Measurements from ENCODE around the gene CCL13. TPM values are rescaled to one million over a fixed set of nuclear protein-coding genes. Genes with fewer than 3 reads are reported as not detected.

The CCL13 gene
- polyA plus RNA-seq, 1 of the 3 experiments (the other 2 are of a cell fraction), result not detected

GRCh38 chr17:34371405-34372100, 15.3 kb downstream of the CCL13 start:
- Histone ChIP-seq H3K9ac (no peak overlapping the region), H3K36me3 (replicated peaks in 1 of 2; ENCODE audit: control insufficient read depth in 1 of 2, insufficient read depth in 2 of 2, low read length in 1 of 2) (no peaks in the 10 kb centered on the region), H3K4me2 (no peak overlapping the region), H3K9me3 (no peaks in the 10 kb centered on the region), H3K4me3 (ENCODE audit: low read depth in 2 of 2, low read length in 1 of 2) (no peak overlapping the region), H3K27me3 (ENCODE audit: insufficient read depth) (no peaks in the 10 kb centered on the region; the same call in 1 of the 2 replicates), H4K20me1 (ENCODE audit: insufficient read depth) (no peaks in the 10 kb centered on the region), H3K27ac (ENCODE audit: low read depth in 2 of 2, low read length in 1 of 2) (no peak overlapping the region), H3F3A (replicated peaks; ENCODE audit: insufficient read depth) (no peaks in the 10 kb centered on the region), H2AFZ (ENCODE audit: low read depth) (no peak overlapping the region), H3K9me2 (no peaks in the 10 kb centered on the region), H3K4me1 (ENCODE audit: control insufficient read depth in 1 of 2, insufficient read depth in 2 of 2, low read depth in 1 of 2, low read length in 1 of 2) (no peaks in the 10 kb centered on the region), H3K79me2 (ENCODE audit: insufficient read depth) (no peaks in the 10 kb centered on the region)
- WGBS (ENCODE audit: low lambda C conversion rate), result 21% methylated on average over 3 of the region's 3 CpGs
- TF ChIP-seq, protein P1, sequence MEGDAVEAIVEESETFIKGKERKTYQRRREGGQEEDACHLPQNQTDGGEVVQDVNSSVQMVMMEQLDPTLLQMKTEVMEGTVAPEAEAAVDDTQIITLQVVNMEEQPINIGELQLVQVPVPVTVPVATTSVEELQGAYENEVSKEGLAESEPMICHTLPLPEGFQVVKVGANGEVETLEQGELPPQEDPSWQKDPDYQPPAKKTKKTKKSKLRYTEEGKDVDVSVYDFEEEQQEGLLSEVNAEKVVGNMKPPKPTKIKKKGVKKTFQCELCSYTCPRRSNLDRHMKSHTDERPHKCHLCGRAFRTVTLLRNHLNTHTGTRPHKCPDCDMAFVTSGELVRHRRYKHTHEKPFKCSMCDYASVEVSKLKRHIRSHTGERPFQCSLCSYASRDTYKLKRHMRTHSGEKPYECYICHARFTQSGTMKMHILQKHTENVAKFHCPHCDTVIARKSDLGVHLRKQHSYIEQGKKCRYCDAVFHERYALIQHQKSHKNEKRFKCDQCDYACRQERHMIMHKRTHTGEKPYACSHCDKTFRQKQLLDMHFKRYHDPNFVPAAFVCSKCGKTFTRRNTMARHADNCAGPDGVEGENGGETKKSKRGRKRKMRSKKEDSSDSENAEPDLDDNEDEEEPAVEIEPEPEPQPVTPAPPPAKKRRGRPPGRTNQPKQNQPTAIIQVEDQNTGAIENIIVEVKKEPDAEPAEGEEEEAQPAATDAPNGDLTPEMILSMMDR (IDR thresholded peaks at IDR 0.05), result no peak
- TF ChIP-seq SMC3 (IDR thresholded peaks at IDR 0.05; ENCODE audit: low read depth, low read length), result no peak
- no peak for TF ChIP-seq JUND (IDR thresholded peaks at IDR 0.05)
- TF ChIP-seq GATA2 (CRISPR knock-in tag; IDR thresholded peaks at IDR 0.05), result no peak
- DNase-seq, result no peak
- ChIA-PET POLR2A (no interaction called here), CTCF (interaction anchor here (2.5 to 4.6 kb wide), 2 partner anchors 10 to 171 kb away, joined by 11 to 53 read pairs; no protein-coding TSS in a partner anchor)

DNA sequence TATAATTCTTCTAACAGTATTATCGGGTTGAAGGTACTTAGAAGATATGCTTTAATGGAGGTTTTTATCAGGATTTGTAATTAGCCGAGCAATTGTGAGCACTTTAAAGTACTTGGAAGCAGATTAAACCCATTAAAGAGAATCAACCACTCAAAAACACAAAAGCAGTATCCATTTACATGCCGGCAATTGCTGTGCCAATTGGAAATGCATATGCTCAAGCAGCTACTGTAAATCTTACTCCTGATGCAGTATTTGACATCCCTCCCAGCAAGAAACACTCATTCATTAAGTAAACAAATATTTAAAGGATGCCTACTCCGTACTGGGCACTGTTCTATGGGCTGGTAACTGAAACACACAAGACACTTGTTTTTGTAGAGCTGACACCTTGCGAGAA, 18.2 kb downstream of the CCL13 start:
- Histone ChIP-seq H2AFZ (ENCODE audit: low read depth) (no peak overlapping the region), H3K4me3 (ENCODE audit: low read depth in 2 of 2, low read length in 1 of 2) (no peak overlapping the region), H3K4me2 (no peak overlapping the region), H4K20me1 (ENCODE audit: insufficient read depth) (no peaks in the 10 kb centered on the region), H3K9ac (no peak overlapping the region), H3K79me2 (ENCODE audit: insufficient read depth) (no peaks in the 10 kb centered on the region), H3K4me1 (ENCODE audit: control insufficient read depth in 1 of 2, insufficient read depth in 2 of 2, low read depth in 1 of 2, low read length in 1 of 2) (no peaks in the 10 kb centered on the region), H3K9me2 (no peaks in the 10 kb centered on the region), H3K9me3 (no peaks in the 10 kb centered on the region), H3K27me3 (ENCODE audit: insufficient read depth) (no peaks in the 10 kb centered on the region; the same call in 1 of the 2 replicates), H3K36me3 (replicated peaks in 1 of 2; ENCODE audit: control insufficient read depth in 1 of 2, insufficient read depth in 2 of 2, low read length in 1 of 2) (no peaks in the 10 kb centered on the region), H3K27ac (ENCODE audit: low read depth in 2 of 2, low read length in 1 of 2) (no peak overlapping the region), H3F3A (replicated peaks; ENCODE audit: insufficient read depth) (no peaks in the 10 kb centered on the region)
- 52% methylated on average over 5 of the region's 5 CpGs for WGBS (ENCODE audit: low lambda C conversion rate)
- ChIA-PET CTCF (interaction anchor here (2.7 kb wide), 1 partner anchor 13 kb away, joined by 14 read pairs; no protein-coding TSS in a partner anchor), POLR2A (no interaction called here)
- no peak for TF ChIP-seq FOSL2 (IDR thresholded peaks at IDR 0.05; ENCODE audit: borderline replicate concordance, low read depth)
- TF ChIP-seq, protein P2, sequence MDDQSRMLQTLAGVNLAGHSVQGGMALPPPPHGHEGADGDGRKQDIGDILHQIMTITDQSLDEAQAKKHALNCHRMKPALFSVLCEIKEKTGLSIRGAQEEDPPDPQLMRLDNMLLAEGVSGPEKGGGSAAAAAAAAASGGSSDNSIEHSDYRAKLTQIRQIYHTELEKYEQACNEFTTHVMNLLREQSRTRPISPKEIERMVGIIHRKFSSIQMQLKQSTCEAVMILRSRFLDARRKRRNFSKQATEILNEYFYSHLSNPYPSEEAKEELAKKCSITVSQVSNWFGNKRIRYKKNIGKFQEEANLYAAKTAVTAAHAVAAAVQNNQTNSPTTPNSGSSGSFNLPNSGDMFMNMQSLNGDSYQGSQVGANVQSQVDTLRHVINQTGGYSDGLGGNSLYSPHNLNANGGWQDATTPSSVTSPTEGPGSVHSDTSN (IDR thresholded peaks at IDR 0.05), result no peak
- no peak for TF ChIP-seq TAF1 (IDR thresholded peaks at IDR 0.05; ENCODE audit: borderline replicate concordance, low read depth, low read length)
- TF ChIP-seq SMC3 (IDR thresholded peaks at IDR 0.05; ENCODE audit: low read depth, low read length), result no peak
- no peak for TF ChIP-seq FOXM1 (IDR thresholded peaks at IDR 0.05; ENCODE audit: low read depth)
- no peak for TF ChIP-seq RCOR1 (IDR thresholded peaks at IDR 0.05; ENCODE audit: low read length)
- no peak for TF ChIP-seq RFX5 (IDR thresholded peaks at IDR 0.05; ENCODE audit: low read length)
- no peak for TF ChIP-seq JUND (IDR thresholded peaks at IDR 0.05)
- DNase-seq, result no peak
